ENCODE results near the gene THRB.
"Not testable (repeated sequence)": the region's sequence is repeated elsewhere in the genome, so short reads cannot be mapped to it uniquely, and the experiment has no call there.

THRB gene

GRCh38 chr3:24110051-24110450 is 384.6 kb downstream of the THRB start:
- DNase-seq (ENCODE audit: low read depth in 2 of 2), result peak; percentile 50 to 59

GRCh38 chr3:24101676-24102168 is 392.9 kb downstream of the THRB start:
- DNase-seq (ENCODE audit: low read depth in 2 of 2), result peak; percentile 30 to 33

DNA sequence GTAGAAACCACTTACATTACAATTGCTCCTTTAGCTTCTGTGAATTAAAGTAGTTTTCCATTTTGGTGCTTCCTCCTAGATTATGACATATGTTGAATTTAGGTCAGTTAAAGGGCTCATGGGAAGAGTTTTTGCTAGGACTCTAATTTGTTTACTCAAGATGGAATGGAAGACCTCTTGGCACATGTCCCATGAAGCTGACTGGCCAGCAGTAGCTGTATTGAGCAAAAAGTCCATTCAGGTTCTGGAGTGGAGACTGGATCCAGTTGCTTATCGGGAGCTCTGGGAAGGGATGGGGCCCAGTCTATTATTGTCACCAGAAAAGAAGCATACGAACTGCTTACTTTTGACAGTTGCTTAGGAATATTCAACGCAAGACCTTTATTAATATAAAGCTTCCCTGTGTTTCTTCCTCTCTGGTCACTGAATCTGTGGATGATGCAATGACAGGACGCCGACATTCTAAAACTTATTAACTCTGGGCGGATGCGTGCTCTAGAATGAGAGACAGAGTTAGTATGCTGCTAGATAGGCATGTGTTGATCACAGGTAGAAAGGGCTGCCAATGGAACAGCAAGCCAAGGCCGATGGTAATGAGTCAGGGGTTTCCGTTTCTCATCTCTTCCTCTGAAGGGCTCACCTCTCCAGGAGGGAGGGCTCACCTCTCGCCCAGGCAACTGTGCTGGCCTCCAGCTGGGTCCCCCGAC is 393.8 kb downstream of the THRB start:
- no peak for DNase-seq (ENCODE audit: low read depth in 2 of 2)

DNA sequence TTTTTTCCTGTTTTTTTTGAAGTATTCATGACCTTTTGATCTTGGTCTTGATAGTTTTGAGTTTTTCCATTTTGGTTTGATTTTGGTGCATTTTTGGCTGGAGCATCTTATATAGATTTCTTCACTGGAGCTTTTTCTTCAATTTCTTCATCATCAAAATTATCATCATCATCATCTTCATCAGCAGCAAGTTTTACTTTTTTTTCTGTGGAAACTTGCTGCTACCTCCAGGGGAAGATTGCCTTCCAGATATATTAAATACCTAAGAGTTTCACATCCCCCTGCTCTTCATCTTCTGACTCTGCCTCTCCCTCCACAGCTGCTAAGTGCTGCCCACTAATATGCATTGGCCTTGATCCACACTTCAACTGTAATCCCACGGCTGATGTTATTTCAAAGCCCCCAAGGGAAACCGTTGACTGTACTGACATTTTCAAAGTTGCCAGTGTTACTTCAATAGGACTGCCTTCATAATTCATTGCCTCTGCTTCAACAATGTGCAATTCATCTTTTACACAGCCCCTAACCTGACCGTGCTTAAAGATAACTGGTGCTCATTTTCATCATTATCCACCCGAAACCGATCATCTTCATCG is 397.9 kb downstream of the THRB start:
- DNase-seq (ENCODE audit: low read depth in 2 of 2), result no peak

DNA sequence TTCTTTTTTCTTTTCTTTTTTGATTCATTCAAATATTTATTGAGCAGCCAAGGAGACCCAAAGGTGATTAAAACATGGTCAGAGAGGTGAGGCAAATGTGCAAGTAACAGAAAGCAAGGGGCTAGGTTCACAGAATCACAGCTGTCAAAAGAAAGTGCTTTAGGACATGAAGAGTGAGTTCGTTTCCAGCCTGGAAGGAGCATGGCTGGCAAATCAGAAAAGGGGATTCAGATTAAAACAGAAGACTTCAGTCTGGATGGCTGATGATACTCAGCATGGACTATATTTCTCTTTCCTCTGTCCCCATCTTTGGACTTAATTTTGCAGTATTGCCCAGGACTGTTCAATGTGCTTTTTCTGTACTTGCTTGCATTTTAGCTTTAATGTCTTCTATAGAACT is 398.4 kb downstream of the THRB start:
- DNase-seq (ENCODE audit: low read depth in 2 of 2), result no peak

- DNase-seq (ENCODE audit: low read depth in 2 of 2), result not testable (repeated sequence)
These were observed 399.8 kb downstream of the THRB start for GRCh38 chr3:24094818-24095217.

DNA sequence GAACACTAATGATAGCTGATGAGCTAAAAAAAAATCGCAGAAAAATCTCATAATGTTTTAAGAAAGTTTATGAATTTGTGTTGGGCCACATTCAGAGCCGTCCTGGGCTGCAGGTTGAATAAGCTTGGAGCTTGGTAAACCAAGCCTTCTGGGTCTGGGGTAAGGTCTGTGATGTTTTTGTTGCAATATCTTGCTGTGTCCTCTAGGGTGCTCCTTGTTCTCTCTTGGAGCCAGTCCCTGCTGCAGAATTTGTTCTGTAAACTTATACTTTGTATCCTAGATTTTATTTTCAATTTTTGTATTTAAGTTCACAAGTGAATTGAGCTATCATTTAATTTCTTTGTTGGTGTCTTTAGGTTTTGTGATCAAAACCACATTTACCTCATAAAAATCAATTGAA is 405.9 kb downstream of the THRB start:
- no peak for DNase-seq (ENCODE audit: low read depth in 2 of 2)

GRCh38 chr3:24087469-24087868 is 407.2 kb downstream of the THRB start:
- no peak for DNase-seq (ENCODE audit: low read depth in 2 of 2)

DNA sequence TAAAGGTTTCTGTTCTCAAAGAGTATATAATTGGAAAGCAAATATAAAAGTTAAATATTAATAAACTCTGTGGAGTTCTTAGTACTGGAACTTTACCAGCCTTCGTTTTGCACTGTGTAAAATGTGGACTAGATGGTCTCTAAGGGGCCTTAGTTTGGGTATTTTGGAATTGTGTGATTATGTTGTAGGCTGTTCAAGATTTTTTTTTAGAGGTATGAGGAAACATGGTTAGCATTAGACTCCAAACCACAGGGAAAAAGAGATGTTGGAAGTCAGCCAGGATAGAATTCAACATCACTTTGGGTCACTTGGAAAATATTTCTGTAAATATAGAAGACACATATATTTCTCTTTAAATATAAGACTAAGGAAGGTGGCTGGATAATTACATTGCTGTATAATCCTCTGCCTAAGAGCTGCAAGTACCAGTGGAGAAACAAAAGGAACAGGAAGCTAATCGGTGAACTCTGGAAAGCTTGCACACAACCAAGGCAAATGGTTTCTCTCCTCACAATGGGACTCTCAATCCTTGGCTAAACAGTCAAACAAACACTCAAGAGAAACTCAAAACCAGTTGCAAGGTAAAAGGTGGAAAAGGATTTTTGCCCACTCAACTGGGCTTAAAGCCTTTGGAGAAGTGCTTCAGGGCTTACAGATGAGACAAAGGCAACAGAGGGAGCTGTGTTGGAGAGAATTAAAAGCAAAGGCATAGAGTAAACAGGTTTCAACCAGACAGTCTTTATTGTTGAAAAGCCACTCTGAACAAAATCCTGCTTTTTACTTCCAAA is 407.8 kb downstream of the THRB start:
- peak; percentile 68 to 71 for DNase-seq (ENCODE audit: low read depth in 2 of 2)

DNA sequence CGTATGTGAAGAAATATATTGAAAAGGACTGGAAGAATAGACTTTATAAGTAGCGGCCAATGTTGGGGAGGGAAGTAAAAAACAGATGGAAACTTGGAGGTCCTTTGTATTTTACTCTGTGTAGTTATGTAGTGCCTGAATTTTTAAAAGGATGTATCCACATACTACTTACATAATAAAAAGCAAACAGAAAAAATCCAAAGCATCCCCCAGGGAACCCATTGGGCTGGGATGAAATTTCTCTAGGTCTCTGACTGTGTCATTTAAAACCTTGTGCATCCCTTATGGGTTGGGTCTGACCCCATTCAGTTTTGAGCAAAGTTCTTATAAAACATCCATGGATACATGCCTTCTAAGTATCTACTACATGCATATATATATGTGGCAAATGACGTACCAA is 408.4 kb downstream of the THRB start:
- DNase-seq (ENCODE audit: low read depth in 2 of 2), result no peak

DNA sequence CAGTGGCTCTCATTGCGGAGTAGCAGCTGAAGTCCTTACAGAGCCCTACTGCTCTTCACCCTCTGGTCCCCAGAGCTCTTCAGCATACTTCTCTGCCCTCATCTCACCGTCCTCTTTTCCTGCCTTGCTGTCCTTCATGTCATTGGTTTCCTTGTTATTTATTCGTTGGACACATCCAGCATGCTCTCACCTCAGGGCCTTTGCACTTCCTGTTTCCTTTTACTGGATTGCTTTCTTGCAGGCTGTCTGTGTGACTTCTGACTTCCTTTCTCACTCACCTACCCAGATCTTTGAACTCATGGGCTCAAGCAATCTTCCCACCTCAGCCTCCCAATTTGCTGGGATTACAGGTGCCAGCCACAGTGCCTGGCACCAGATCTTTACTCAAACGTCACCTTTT is 422.5 kb downstream of the THRB start:
- DNase-seq (ENCODE audit: low read depth in 2 of 2), result no peak

DNA sequence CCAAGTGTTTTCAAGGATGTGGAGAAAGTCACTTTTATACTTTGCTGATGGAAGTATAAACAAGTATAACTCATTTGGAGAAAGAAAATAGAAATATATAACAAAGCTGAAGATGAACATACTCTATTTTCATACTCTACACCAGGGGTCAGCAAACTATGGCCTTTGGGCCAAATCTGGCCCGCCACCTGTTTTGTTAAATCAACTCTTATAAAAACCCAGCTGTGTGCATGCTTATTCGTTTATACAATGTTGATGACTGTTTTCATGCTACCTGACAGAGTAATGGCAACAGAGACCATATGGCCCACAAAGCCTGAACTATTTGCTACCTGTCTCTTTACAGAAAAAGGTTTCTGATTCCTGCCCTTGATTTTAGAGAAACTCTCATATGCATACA is 425.6 kb downstream of the THRB start:
- DNase-seq (ENCODE audit: low read depth in 2 of 2), result no peak

- DNase-seq (ENCODE audit: low read depth in 2 of 2), result no peak
These were observed 427.2 kb downstream of the THRB start for GRCh38 chr3:24067483-24067882.
